CD4-positive, CD25-positive, alpha-beta regulatory T cell (primary cell): ENCODE results near the gene OR10AG1. TPM values are rescaled to one million over a fixed set of nuclear protein-coding genes. Genes with fewer than 3 reads are reported as not detected.

Experiments used
- ATAC-seq, 2 donors: fragments of 150-1000 bp; cut with Tn5 transposase; one replicate each; pipeline ENCODE4 v1.10.0; 2021; ENCODE audit warnings: low read depth in 2 of 2, moderate number of reproducible peaks in 2 of 2, moderate library complexity in 1 of 2
- DNase-seq, 3 donors: peaks; one replicate each; pipeline versions ENCODE4 v3.0.0 to v3.0.0-alpha.2; 2012 to 2022; ENCODE audit warnings: mixed read lengths in 1 of 3
- H3K27ac ChIP-seq: one replicate; pipeline ENCODE4 v1.7.0; 2013; ENCODE audit warnings: mild to moderate bottlenecking, low read length; ENCODE audit not compliant: insufficient read depth, poor library complexity, severe bottlenecking
- H3K27me3 ChIP-seq: one replicate; pipeline ENCODE4 v1.7.0; 2013; ENCODE audit warnings: low read length; ENCODE audit not compliant: control insufficient read depth, insufficient read depth
- H3K36me3 ChIP-seq: one replicate; pipeline ENCODE4 v1.7.0; 2013; ENCODE audit warnings: mild to moderate bottlenecking, low read length, moderate library complexity; ENCODE audit not compliant: control insufficient read depth, insufficient read depth
- H3K4me1 ChIP-seq: 2 replicates; pipeline ENCODE4 v1.7.0; 2013; ENCODE audit warnings: mild to moderate bottlenecking, low read length; ENCODE audit not compliant: insufficient read depth, control insufficient read depth, poor library complexity, severe bottlenecking
- H3K4me3 ChIP-seq: one replicate; pipeline ENCODE4 v1.7.0; 2013; ENCODE audit warnings: low read depth, mild to moderate bottlenecking, low read length, moderate library complexity
- H3K9me3 ChIP-seq, 2 experiments: 1 replicate in 1 of 2; 2 replicates in 1 of 2; pipeline ENCODE4 v1.7.0; 2013; ENCODE audit warnings: low read length in 2 of 2, mild to moderate bottlenecking in 1 of 2, moderate library complexity in 1 of 2; ENCODE audit not compliant: control insufficient read depth in 2 of 2
- H3K27ac Mint-ChIP-seq, 3 donors: one replicate each; pipeline ENCODE4 v1.8.0; 2020 to 2022; ENCODE audit warnings: mild to moderate bottlenecking in 3 of 3, mixed read lengths in 3 of 3, moderate library complexity in 2 of 3
- H3K27me3 Mint-ChIP-seq: one replicate; pipeline ENCODE4 v1.8.0; 2022; ENCODE audit warnings: mild to moderate bottlenecking, mixed read lengths
- H3K36me3 Mint-ChIP-seq: one replicate; pipeline ENCODE4 v1.8.0; 2020; ENCODE audit warnings: mixed read lengths
- H3K4me1 Mint-ChIP-seq, 4 donors: one replicate each; pipeline ENCODE4 v1.8.0; 2020 to 2022; ENCODE audit warnings: mixed read lengths in 4 of 4, mild to moderate bottlenecking in 1 of 4
- H3K4me3 Mint-ChIP-seq, 4 donors: one replicate each; pipeline ENCODE4 v1.8.0; 2020 to 2022; ENCODE audit warnings: mild to moderate bottlenecking in 4 of 4, mixed read lengths in 4 of 4, moderate library complexity in 3 of 4
- H3K9me3 Mint-ChIP-seq, 7 donors: one replicate each; pipeline ENCODE4 v1.8.0; 2020 to 2022; ENCODE audit warnings: mixed read lengths in 7 of 7, mild to moderate bottlenecking in 3 of 7, moderate library complexity in 2 of 7
- polyA plus RNA-seq, 4 donors: library from polyadenylated mRNA; unstranded; fragments of 300-500 nt; fragmentation: Illumina TruSeq; gene quantifications; one replicate each; pipeline ENCODE4 v1.2.3, GENCODE V29; 2021
- total RNA-seq: library from RNA; stranded (reverse); gene quantifications from one replicate; pipeline ENCODE4 v1.2.3, GENCODE V29; 2022

The OR10AG1 gene, protein sequence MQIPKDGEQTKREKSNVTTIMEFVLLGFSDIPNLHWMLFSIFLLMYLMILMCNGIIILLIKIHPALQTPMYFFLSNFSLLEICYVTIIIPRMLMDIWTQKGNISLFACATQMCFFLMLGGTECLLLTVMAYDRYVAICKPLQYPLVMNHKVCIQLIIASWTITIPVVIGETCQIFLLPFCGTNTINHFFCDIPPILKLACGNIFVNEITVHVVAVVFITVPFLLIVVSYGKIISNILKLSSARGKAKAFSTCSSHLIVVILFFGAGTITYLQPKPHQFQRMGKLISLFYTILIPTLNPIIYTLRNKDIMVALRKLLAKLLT
- total RNA-seq: not detected
- not detected for polyA plus RNA-seq

DNA sequence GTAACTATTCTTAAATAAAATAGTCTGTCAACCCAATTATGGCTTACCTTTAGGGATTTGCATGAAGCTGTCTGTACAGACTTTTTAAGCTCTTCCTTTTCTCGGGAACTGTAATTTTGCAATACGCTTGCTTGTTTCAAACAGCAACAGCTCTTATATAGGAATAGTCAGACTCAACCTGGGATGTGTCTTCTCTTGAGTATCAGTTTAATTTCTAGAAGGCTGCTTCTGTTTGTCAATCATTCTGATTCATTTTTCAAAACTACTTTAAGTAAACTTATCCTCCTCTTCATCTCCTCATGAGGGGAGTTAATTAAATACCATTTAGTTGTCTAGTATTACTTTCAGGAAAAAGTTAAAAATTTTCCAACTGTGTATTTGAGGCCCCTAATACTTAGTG lies at the start of gene OR10AG1:
TSS of gene OR10AG1 (minus strand) at position 101 of the 400 bp plus-strand sequence. CDS start at position 63, 38 bp downstream.
- no peaks in the 10 kb centered on the region for H3K4me1 Mint-ChIP-seq
- H3K27me3 Mint-ChIP-seq: no peaks in the 10 kb centered on the region
- H3K9me3 Mint-ChIP-seq: peaks cover 1 to 23% (median 12%) of the 10 kb centered on the region in 7 donors
- H3K4me3 Mint-ChIP-seq: no peak within 1 kb of the TSS
- no peak within 1 kb of the TSS for H3K27ac ChIP-seq
- H3K27me3 ChIP-seq: no peaks in the 10 kb centered on the region
- H3K9me3 ChIP-seq: peaks cover 0 to 5% of the 10 kb centered on the region in 2 experiments
- no peak within 1 kb of the TSS for H3K4me3 ChIP-seq
- no peak within 1 kb of the TSS for H3K27ac Mint-ChIP-seq
- no peak for DNase-seq
- H3K36me3 Mint-ChIP-seq: no peaks in the 10 kb centered on the region
- no peaks in the 10 kb centered on the region for H3K4me1 ChIP-seq
- ATAC-seq: no peak
- H3K36me3 ChIP-seq: no peaks in the 10 kb centered on the region

DNA sequence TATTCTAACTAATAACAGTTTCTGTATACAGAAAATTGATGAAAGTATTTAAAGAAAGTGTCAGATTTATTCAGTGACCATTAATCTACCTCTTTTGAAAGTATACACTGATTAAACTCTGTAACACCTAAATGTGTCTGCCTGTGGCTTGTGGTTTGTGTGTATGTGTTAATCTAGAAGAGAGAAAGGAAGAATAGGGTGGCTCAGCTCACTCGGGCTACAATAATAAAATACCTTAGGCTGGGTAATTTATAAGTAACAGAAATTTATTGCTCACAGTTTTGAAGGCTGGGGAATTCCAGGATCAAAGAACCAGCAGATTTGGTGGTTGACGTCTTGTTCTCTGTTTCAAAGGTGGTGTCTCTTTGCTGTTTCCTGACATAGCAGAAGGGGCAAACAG lies 44.1 kb upstream of the OR10AG1 start:
- DNase-seq: no peak
- Mint-ChIP-seq H3K27ac (no peak overlapping the region), H3K4me1 (no peaks in the 10 kb centered on the region), H3K27me3 (no peaks in the 10 kb centered on the region), H3K36me3 (no peaks in the 10 kb centered on the region), H3K9me3 (peaks cover 0 to 21% (median 9%) of the 10 kb centered on the region in 7 donors), H3K4me3 (no peak overlapping the region)
- Histone ChIP-seq H3K27me3 (no peaks in the 10 kb centered on the region), H3K36me3 (no peaks in the 10 kb centered on the region), H3K4me3 (no peak overlapping the region), H3K27ac (no peak overlapping the region), H3K4me1 (no peaks in the 10 kb centered on the region), H3K9me3 (peaks cover 3 to 5% of the 10 kb centered on the region in 2 experiments)
- no peak for ATAC-seq

DNA sequence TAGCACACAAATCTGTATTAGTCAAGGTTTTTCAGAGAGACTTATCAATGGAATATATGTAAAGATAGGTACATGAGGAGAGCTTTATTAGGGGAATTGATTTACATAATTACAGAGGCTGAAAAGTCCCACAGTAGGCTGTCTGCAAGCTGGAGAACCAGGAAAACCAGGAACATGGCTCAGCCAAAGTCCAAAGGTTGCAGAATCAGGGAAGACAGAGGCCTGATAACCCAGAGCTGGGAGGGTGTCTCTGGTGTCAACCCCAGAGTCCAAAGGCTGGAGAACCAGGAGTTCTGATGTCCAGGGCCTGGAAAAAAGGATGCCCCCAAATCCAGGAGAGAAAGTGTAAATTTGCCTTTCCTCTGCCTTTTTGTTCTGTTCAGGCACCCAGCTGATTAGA lies 41.0 kb upstream of the OR10AG1 start:
- no peaks in the 10 kb centered on the region for H3K4me1 ChIP-seq
- Mint-ChIP-seq H3K27me3 (no peaks in the 10 kb centered on the region), H3K4me1 (no peaks in the 10 kb centered on the region), H3K36me3 (no peaks in the 10 kb centered on the region), H3K27ac (no peak overlapping the region), H3K9me3 (peaks cover 0 to 25% (median 5%) of the 10 kb centered on the region in 7 donors), H3K4me3 (no peak overlapping the region)
- H3K27ac ChIP-seq: no peak overlapping the region
- DNase-seq (no peak), ATAC-seq (no peak)
- no peaks in the 10 kb centered on the region for H3K36me3 ChIP-seq
- H3K9me3 ChIP-seq: peaks cover 3 to 5% of the 10 kb centered on the region in 2 experiments
- no peak overlapping the region for H3K4me3 ChIP-seq
- no peaks in the 10 kb centered on the region for H3K27me3 ChIP-seq

DNA sequence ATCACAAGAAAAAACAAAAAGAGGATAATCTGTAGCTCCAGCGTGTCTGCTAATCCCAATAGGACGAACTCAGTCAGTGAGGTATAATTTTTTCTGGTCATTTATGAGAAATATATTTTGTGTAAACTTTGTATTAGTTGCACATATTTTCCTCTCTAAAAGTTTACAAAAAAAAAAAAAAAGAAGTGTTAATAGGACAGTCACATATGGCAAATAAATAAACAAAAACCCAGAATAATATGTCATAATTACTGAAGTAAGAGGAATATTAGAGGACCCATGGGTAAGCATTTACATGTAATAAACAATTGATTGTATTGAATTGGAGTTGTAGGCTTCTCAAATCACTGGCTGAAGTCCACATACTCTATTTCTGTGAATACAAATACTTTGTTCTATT lies 24.8 kb upstream of the OR10AG1 start, which contains the start of gene OR5F1:
TSS of gene OR5F1 (minus strand) at position 101 of the 400 bp plus-strand sequence. CDS start at position 101, 0 bp downstream.
- H3K27ac ChIP-seq: no peak within 1 kb of the TSS
- no peaks in the 10 kb centered on the region for H3K27me3 ChIP-seq
- H3K4me3 ChIP-seq: no peak within 1 kb of the TSS
- H3K9me3 ChIP-seq: no peaks in the 10 kb centered on the region
- Mint-ChIP-seq H3K36me3 (no peaks in the 10 kb centered on the region), H3K4me3 (no peak within 1 kb of the TSS), H3K27me3 (no peaks in the 10 kb centered on the region), H3K4me1 (no peaks in the 10 kb centered on the region), H3K9me3 (peaks cover 0 to 17% (median 6%) of the 10 kb centered on the region in 7 donors), H3K27ac (no peak within 1 kb of the TSS)
- H3K36me3 ChIP-seq: no peaks in the 10 kb centered on the region
- no peak for ATAC-seq
- H3K4me1 ChIP-seq: no peaks in the 10 kb centered on the region
- DNase-seq: no peak

DNA sequence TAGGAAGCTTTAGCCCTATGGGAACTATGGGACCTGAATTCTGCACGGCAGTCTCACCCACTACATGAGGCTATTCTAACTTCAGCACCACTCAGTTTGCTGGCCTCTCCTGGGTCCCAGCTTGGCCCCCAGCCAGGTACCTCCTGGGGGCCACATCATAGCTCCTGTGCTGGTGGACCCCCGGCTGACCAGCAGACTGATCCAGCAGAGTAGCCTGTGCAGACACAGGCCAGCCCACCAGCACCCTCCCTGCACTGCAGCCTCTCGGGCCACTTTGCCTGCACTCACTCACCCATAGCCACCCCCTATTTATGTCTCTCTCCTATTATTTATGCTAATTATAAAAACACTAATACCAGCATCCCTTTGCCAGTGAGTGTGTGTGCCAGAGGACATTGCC lies 1.2 kb upstream of the OR10AG1 start:
- H3K9me3 Mint-ChIP-seq: peaks cover 1 to 23% (median 12%) of the 10 kb centered on the region in 7 donors
- ATAC-seq (no peak), DNase-seq (no peak)
- no peak overlapping the region for H3K27ac Mint-ChIP-seq
- Histone ChIP-seq H3K27ac (no peak overlapping the region), H3K4me3 (no peak overlapping the region), H3K36me3 (no peaks in the 10 kb centered on the region), H3K27me3 (no peaks in the 10 kb centered on the region), H3K4me1 (no peaks in the 10 kb centered on the region), H3K9me3 (peaks cover 0 to 5% of the 10 kb centered on the region in 2 experiments)
- H3K4me1 Mint-ChIP-seq: no peaks in the 10 kb centered on the region
- H3K4me3 Mint-ChIP-seq: no peak overlapping the region
- H3K36me3 Mint-ChIP-seq: no peaks in the 10 kb centered on the region
- no peaks in the 10 kb centered on the region for H3K27me3 Mint-ChIP-seq

DNA sequence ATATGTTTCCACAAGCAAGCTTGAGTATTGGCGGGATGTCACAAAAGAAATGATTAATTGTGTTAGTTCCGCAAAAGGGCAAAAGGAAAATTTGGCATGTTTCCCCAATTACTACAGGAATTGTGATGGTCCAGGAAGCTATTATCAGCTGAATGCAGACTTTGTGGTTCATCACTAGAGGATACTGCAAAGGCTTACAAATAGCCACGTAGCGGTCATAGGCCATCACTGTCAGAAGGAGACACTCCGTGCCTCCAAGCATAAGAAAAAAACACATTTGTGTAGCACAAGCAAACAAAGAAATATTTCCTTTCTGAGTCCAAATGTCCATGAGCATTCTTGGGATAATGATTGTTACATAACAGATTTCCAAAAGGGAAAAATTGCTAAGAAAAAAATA lies 1.8 kb downstream of the OR10AG1 start:
- Mint-ChIP-seq H3K27me3 (no peaks in the 10 kb centered on the region), H3K4me3 (no peak overlapping the region), H3K36me3 (no peaks in the 10 kb centered on the region), H3K4me1 (no peaks in the 10 kb centered on the region), H3K27ac (no peak overlapping the region), H3K9me3 (peaks cover 3 to 20% (median 12%) of the 10 kb centered on the region in 7 donors)
- Histone ChIP-seq H3K4me3 (no peak overlapping the region), H3K27me3 (no peaks in the 10 kb centered on the region), H3K36me3 (no peaks in the 10 kb centered on the region), H3K9me3 (peaks cover 0 to 5% of the 10 kb centered on the region in 2 experiments), H3K27ac (no peak overlapping the region), H3K4me1 (no peaks in the 10 kb centered on the region)
- ATAC-seq (no peak), DNase-seq (no peak)

DNA sequence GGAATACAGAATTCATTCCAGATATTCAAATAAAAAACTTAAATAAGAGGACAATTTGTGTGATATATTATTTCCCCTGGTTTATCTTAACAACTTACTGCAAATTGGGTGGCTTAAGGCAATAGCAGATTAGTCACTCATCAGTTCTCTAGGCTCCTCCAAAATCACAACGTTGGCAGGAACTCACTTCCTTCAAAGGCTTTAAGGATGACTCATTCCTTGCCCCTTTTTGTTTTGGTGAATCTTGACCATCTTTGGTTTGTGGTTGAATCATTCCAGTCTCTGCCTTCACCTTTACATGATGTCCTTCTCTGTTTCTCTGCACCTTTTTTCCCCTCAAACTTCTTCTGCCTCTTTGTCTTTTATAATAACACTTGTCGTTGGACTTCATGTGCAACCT lies 3.4 kb downstream of the OR10AG1 start:
- Mint-ChIP-seq H3K27ac (no peak overlapping the region), H3K4me1 (no peaks in the 10 kb centered on the region), H3K4me3 (no peak overlapping the region), H3K9me3 (peaks cover 2 to 17% (median 7%) of the 10 kb centered on the region in 7 donors), H3K36me3 (no peaks in the 10 kb centered on the region), H3K27me3 (no peaks in the 10 kb centered on the region)
- no peaks in the 10 kb centered on the region for H3K4me1 ChIP-seq
- H3K4me3 ChIP-seq: no peak overlapping the region
- H3K36me3 ChIP-seq: no peaks in the 10 kb centered on the region
- peaks cover 0 to 5% of the 10 kb centered on the region in 2 experiments for H3K9me3 ChIP-seq
- H3K27me3 ChIP-seq: no peaks in the 10 kb centered on the region
- ATAC-seq (no peak), DNase-seq (no peak)
- H3K27ac ChIP-seq: no peak overlapping the region

DNA sequence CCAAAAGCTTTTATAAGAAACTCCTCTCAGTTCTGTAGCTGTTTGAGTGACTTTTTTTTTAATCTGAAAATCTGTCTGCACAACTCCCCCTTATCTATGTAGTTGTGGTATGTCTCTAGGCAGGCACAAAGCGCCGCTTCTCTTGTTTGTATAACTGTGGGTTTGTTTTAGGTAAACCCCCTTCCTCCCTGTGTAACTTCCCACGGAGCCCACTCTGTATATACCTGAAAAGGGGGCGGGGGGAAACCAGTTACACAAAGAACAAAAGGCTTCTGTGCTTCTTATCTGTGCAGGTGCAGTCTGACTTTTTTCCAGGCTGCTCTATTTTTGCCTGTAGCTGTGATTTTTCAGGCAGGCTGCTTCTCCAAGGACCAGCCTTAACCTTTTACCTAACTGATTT lies 13.2 kb downstream of the OR10AG1 start:
- Mint-ChIP-seq H3K36me3 (no peaks in the 10 kb centered on the region), H3K27ac (no peak overlapping the region), H3K9me3 (peaks cover 0 to 15% (median 3%) of the 10 kb centered on the region in 7 donors), H3K4me3 (no peak overlapping the region), H3K27me3 (no peaks in the 10 kb centered on the region), H3K4me1 (no peaks in the 10 kb centered on the region)
- H3K4me1 ChIP-seq: no peaks in the 10 kb centered on the region
- DNase-seq (no peak), ATAC-seq (no peak)
- H3K4me3 ChIP-seq: no peak overlapping the region
- H3K36me3 ChIP-seq: no peaks in the 10 kb centered on the region
- H3K27me3 ChIP-seq: no peaks in the 10 kb centered on the region
- no peaks in the 10 kb centered on the region for H3K9me3 ChIP-seq
- no peak overlapping the region for H3K27ac ChIP-seq
